ENCODE measurements around the gene XRN2. TPM values are rescaled to one million over a fixed set of nuclear protein-coding genes. Genes with fewer than 3 reads are reported as not detected.

Gene XRN2
- total and polyA plus RNA-seq, 2 donors (not counting 1 experiment from before 2014, with no cell fraction given): 19.0 to 46.2 TPM

- Histone ChIP-seq H3K36me3 (replicated peaks in 1 of 2; ENCODE audit: control extremely low read depth in 1 of 2, control insufficient read depth in 1 of 2, extremely low read depth in 1 of 2, insufficient read depth in 2 of 2, low read length in 1 of 2) (no peaks in the 10 kb centered on the region), H3K79me2 (ENCODE audit: control insufficient read depth, insufficient read depth, low read length) (no peaks in the 10 kb centered on the region), H2AFZ (ENCODE audit: insufficient read depth, low read depth, low read length, poor library complexity, severe bottlenecking) (no peak overlapping the region), H3K4me1 (ENCODE audit: control insufficient read depth in 2 of 2, insufficient read depth in 2 of 2, low read length in 2 of 2) (no peaks in the 10 kb centered on the region), H3K27me3 (replicated peaks in 1 of 4; ENCODE audit: control extremely low read depth in 1 of 4, control insufficient read depth in 3 of 4, insufficient read depth in 4 of 4, low read length in 3 of 4) (peaks cover 0 to 2% (median 0%) of the 10 kb centered on the region in 4 experiments), H3K4me2 (replicated peaks; ENCODE audit: low read depth, low read length, poor library complexity, severe bottlenecking) (no peak overlapping the region), H4K20me1 (ENCODE audit: control insufficient read depth, insufficient read depth, low read length, poor library complexity, severe bottlenecking) (no peaks in the 10 kb centered on the region), H3K9me3 (ENCODE audit: control extremely low read depth in 1 of 3, control insufficient read depth in 2 of 3, insufficient read depth in 1 of 3, low read length in 2 of 3) (peaks cover 3 to 34% (median 20%) of the 10 kb centered on the region in 3 donors), H3K27ac (ENCODE audit: low read length in 2 of 2) (no peak overlapping the region), H3K9ac (ENCODE audit: low read length) (no peak overlapping the region), H3K4me3 (ENCODE audit: control extremely low read depth in 1 of 5, extremely low read depth in 1 of 5, insufficient read depth in 1 of 5, low read depth in 2 of 5, low read length in 4 of 5) (no peak overlapping the region)
- CTCF ChIA-PET: no interaction called here
- Mint-ChIP-seq H3K9me3 (ENCODE audit: insufficient read depth) (peaks cover 19% of the 10 kb centered on the region), H3K27ac (no peak overlapping the region), H3K27me3 (peaks cover 13% of the 10 kb centered on the region), H3K4me3 (no peak overlapping the region), H3K4me1 (no peaks in the 10 kb centered on the region)
- DNase-seq (no peak), ATAC-seq (ENCODE audit: low read depth) (no peak)
- POLR2A ChIA-PET: no interaction called here
- no CpG with 5 or more reads among the region's 4 CpGs for WGBS (ENCODE audit: insufficient coverage)
- TF ChIP-seq CTCF (IDR thresholded peaks at IDR 0.05) (no peak), EZH2 (IDR thresholded peaks at IDR 0.05; ENCODE audit: borderline replicate concordance, insufficient read depth, low read depth, low read length, poor library complexity, severe bottlenecking) (no peak)
- intact Hi-C loops (cut with micrococcal nuclease): no loop called here
Measured at GRCh38 chr20:21424846-21425245, 121.7 kb downstream of the XRN2 start.

DNA sequence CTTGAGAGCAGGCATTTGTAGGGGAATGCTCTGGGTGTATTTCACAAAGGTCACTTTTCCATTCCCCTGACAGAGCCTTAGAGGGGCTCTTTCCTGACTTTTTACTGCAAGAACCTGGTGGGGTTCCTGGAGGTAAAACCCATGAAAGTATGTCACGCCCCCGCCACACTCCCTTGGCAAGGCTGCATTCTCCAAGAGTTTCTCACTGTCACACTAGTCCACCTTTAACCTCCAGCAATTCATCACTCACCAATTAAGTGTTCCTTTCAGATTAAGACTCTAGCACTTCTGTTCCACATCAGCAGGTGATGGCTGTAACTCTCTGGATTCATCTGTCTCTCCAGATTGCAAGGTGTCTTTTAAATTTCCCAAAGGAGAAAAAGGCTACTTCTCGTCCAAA lies 126.9 kb downstream of the XRN2 start:
- peaks cover 0 to 10% (median 6%) of the 10 kb centered on the region in 3 donors for H3K9me3 ChIP-seq (ENCODE audit: control extremely low read depth in 1 of 3, control insufficient read depth in 2 of 3, insufficient read depth in 1 of 3, low read length in 2 of 3)
- no peak overlapping the region for H3K27ac ChIP-seq (ENCODE audit: low read length in 2 of 2)
- WGBS (ENCODE audit: insufficient coverage): 92% methylated on average over 2 of the region's 3 CpGs
- no peak for TF ChIP-seq EZH2 (IDR thresholded peaks at IDR 0.05; ENCODE audit: borderline replicate concordance, insufficient read depth, low read depth, low read length, poor library complexity, severe bottlenecking)
- no peak for TF ChIP-seq CTCF (IDR thresholded peaks at IDR 0.05)
- no peak for ATAC-seq (ENCODE audit: low read depth)
- H3K4me2 ChIP-seq (replicated peaks; ENCODE audit: low read depth, low read length, poor library complexity, severe bottlenecking): no peak overlapping the region
- no peak overlapping the region for H2AFZ ChIP-seq (ENCODE audit: insufficient read depth, low read depth, low read length, poor library complexity, severe bottlenecking)
- H3K4me1 ChIP-seq (ENCODE audit: control insufficient read depth in 2 of 2, insufficient read depth in 2 of 2, low read length in 2 of 2): no peaks in the 10 kb centered on the region
- H3K27me3 Mint-ChIP-seq: peaks cover 33% of the 10 kb centered on the region
- no peak overlapping the region for H3K9ac ChIP-seq (ENCODE audit: low read length)
- ChIA-PET POLR2A (no interaction called here), CTCF (no interaction called here)
- no peak overlapping the region for H3K4me3 ChIP-seq (ENCODE audit: control extremely low read depth in 1 of 5, extremely low read depth in 1 of 5, insufficient read depth in 1 of 5, low read depth in 2 of 5, low read length in 4 of 5)
- H4K20me1 ChIP-seq (ENCODE audit: control insufficient read depth, insufficient read depth, low read length, poor library complexity, severe bottlenecking): no peaks in the 10 kb centered on the region
- DNase-seq: no peak
- peaks cover 0 to 4% (median under 1%) of the 10 kb centered on the region in 4 experiments for H3K27me3 ChIP-seq (replicated peaks in 1 of 4; ENCODE audit: control extremely low read depth in 1 of 4, control insufficient read depth in 3 of 4, insufficient read depth in 4 of 4, low read length in 3 of 4)
- intact Hi-C loops (cut with micrococcal nuclease): no loop called here
- H3K9me3 Mint-ChIP-seq (ENCODE audit: insufficient read depth): peaks cover 8% of the 10 kb centered on the region
- no peaks in the 10 kb centered on the region for H3K36me3 ChIP-seq (replicated peaks in 1 of 2; ENCODE audit: control extremely low read depth in 1 of 2, control insufficient read depth in 1 of 2, extremely low read depth in 1 of 2, insufficient read depth in 2 of 2, low read length in 1 of 2)
- H3K27ac Mint-ChIP-seq: no peak overlapping the region
- H3K4me3 Mint-ChIP-seq: no peak overlapping the region
- H3K79me2 ChIP-seq (ENCODE audit: control insufficient read depth, insufficient read depth, low read length): no peaks in the 10 kb centered on the region
- H3K4me1 Mint-ChIP-seq: no peaks in the 10 kb centered on the region
